RWPE1 (cell line): Measurements from ENCODE around the gene ASAP2.

ENCODE experiments used
- CTCF ChIA-PET: fragments of 350-600 bp; sonication (Branson Sonifier 250); formaldehyde crosslinking; extraction: SDS; loops from one replicate; lab custom pipeline; 2021; lab: Yijun Ruan, JAX
- POLR2A ChIA-PET: fragments of 400-600 bp; formaldehyde crosslinking; extraction: SDS; loops from one replicate; lab custom pipeline; 2020; ENCODE audit warnings: antibody characterized with exemption; ENCODE audit not compliant: low non-redundant PET; lab: Yijun Ruan, JAX
- DNase-seq: peaks from one replicate; pipeline ENCODE4 v3.0.0; 2012; ENCODE audit warnings: low spot score
- H3K27ac ChIP-seq: fragments of 450-650 bp; 2 replicates; pipeline ENCODE4 v1.5.1; 2017
- CTCF ChIP-seq: fragments of 450-650 bp; conservative IDR thresholded peaks from 2 replicates; pipeline ENCODE4 v1.5.1; 2017; ENCODE audit warnings: low read depth, mild to moderate bottlenecking

ASAP2 gene

GRCh38 chr2:9236867-9237266 is 30.3 kb downstream of the ASAP2 start:
- no peak for TF ChIP-seq CTCF
- peak overlapping the region; percentile 73 for H3K27ac ChIP-seq
- DNase-seq, result no peak
- ChIA-PET CTCF (interaction anchor here (0.5 kb wide), 1 partner anchor 95 kb away, joined by 3 read pairs; no protein-coding TSS in a partner anchor), POLR2A (no interaction called here)

GRCh38 chr2:9237831-9238230 is 31.2 kb downstream of the ASAP2 start:
- H3K27ac ChIP-seq, result peak overlapping the region; percentile 73; the same call in 1 of the 2 replicates
- no peak for DNase-seq
- CTCF ChIA-PET, result no interaction called here
- TF ChIP-seq CTCF, result no peak
- POLR2A ChIA-PET, result interaction anchor here (0.6 kb wide), 1 partner anchor 30 kb away, joined by 3 read pairs; no protein-coding TSS in a partner anchor

- ChIA-PET POLR2A (interaction anchor here (0.6 kb wide), 1 partner anchor 31 kb away, joined by 3 read pairs; no protein-coding TSS in a partner anchor), CTCF (interaction anchor here (0.6 kb wide), 1 partner anchor 373 kb away, joined by 5 read pairs; no protein-coding TSS in a partner anchor)
- H3K27ac ChIP-seq, result no peak overlapping the region; the same call in 1 of the 2 replicates
- no peak for DNase-seq
- no peak for TF ChIP-seq CTCF
Measured at GRCh38 chr2:9238591-9239326, 32.1 kb downstream of the ASAP2 start.

GRCh38 chr2:9239616-9240015 is 33.0 kb downstream of the ASAP2 start:
- no peak for TF ChIP-seq CTCF
- ChIA-PET POLR2A (no interaction called here), CTCF (interaction anchor here (0.7 kb wide), 1 partner anchor 63 kb away, joined by 7 read pairs; no protein-coding TSS in a partner anchor)
- DNase-seq, result no peak
- no peak overlapping the region for H3K27ac ChIP-seq

GRCh38 chr2:9240745-9241144 is 34.1 kb downstream of the ASAP2 start:
- ChIA-PET POLR2A (no interaction called here), CTCF (interaction anchor here (0.7 kb wide), 1 partner anchor 63 kb away, joined by 6 read pairs; no protein-coding TSS in a partner anchor)
- no peak overlapping the region for H3K27ac ChIP-seq
- no peak for TF ChIP-seq CTCF
- peak; percentile 67 for DNase-seq

GRCh38 chr2:9241233-9241632 is 34.6 kb downstream of the ASAP2 start:
- POLR2A ChIA-PET, result no interaction called here

More at GRCh38 chr2:9241233-9241632, 34.6 kb downstream of the ASAP2 start:
- CTCF ChIA-PET, result no interaction called here
- no peak for DNase-seq
- no peak for TF ChIP-seq CTCF
- no peak overlapping the region for H3K27ac ChIP-seq
